Activated CD4-positive, alpha-beta T cell treated with anti-CD3 and anti-CD28 coated beads, Interleukin-2, Interleukin-6, amounts not matched to agents 100 ng/mL and 50 ng/mL, durations not matched to agents 16 hours and 8 hours (primary cell): Measurements from ENCODE around the gene ZNF593OS.

Source experiments
- DNase-seq: peaks from one replicate; pipeline ENCODE4 v3.0.0-alpha.2; 2020

The ZNF593OS gene

DNA sequence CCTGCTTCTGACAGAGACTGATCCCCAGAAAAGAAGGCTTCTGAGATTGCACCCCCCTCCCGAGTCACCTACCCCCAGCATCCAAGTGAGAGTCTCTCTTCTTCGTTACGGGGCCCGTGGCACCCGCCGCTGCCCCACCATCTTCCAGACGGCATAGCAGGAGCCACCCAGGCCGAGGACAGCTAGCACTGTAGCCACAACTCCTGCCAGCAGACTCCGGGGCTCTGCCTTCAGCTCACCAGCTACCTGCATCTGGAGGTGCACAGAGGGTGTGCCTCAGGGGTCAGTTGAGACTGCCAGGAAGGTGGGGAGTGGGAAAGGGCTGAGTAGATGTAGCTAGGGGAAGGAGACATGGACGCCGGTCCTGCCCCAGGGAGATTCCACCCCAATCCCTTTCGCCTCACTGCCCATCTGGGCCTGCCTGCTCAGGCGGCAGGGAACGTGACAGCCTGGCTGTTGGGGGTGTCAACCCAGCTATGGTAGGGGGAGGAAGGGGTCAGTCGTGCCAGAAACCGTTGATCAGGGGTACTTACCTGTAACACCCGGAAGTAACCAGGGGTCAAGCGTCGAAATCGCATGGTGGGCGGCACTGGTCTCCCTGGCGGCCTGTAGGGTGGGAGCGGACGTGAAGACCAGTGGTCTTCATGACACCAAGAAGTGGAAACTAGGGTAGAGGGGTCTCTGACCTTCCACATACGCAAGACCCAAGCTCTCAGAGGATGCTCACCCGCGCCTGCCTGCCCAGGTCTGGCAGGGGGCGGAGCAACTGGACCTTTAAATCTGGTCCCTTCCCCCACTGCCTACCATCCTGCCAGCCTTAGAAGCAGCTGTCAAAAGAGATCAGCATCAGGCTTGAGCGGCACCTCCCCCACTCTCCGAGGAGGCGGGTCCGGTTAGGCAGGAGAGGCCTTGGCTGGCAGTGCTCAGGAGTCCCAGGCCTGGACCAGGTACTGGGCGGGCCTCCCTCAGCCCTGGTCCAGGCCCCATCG, at the start of gene ZNF593OS:
Gene ZNF593OS (minus strand): TSS at position 749 of the 989 bp plus-strand sequence. CDS start 171 bp downstream, at position 578.
- DNase-seq, result no peak

DNA sequence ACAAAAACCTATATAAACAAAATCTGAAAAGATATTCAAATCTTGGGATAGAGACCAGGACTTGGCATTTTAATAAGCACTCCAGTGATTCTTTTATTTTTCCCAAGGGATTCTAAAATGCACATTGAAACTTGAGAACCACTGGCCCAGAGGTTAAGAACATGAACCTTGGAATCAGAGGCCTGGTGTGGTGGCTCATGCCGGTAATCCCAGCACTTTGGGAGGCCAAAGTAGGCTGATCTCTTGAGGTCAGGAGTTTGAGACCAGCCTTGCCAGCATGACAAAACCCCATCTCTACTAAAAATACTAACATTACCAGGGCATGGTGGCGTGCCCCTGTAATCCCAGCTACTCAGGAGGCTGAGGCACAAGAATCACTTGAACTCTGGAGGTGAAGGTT, 49.5 kb upstream of the ZNF593OS start:
- DNase-seq, result no peak

DNA sequence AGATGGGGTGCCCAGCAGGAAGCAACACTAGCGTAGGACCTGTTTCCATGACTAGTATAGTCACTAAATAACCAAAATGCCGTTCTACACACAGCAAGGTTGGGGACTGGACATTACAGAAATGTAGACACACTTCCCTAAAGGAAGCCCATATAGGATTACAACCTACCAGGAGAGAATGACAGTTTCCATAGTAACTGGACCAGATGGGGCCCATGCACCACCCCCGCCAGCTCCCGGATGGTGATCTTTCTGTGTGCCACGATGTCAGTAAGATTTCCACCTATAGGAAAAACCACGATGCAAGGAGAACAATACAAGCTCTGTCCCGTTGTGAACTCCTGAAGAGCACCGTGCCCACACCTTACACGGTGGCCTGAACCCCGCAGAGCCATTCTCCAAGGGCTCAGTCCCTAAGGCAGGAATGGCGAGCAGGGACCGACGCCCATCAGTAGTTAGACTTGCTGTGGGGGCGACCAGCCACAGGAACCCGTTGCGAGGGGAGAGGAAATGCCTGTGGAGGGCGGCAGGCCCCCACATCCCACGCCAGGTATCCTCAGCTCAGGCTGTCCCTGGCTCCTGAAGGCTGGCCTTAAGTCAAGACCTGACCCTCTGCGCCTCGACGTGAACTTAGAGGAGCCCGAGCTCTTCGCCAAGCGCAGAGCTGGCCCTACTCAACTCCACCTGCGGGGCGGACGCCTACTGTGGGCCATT, 48.7 kb upstream of the ZNF593OS start:
- no peak for DNase-seq

DNA sequence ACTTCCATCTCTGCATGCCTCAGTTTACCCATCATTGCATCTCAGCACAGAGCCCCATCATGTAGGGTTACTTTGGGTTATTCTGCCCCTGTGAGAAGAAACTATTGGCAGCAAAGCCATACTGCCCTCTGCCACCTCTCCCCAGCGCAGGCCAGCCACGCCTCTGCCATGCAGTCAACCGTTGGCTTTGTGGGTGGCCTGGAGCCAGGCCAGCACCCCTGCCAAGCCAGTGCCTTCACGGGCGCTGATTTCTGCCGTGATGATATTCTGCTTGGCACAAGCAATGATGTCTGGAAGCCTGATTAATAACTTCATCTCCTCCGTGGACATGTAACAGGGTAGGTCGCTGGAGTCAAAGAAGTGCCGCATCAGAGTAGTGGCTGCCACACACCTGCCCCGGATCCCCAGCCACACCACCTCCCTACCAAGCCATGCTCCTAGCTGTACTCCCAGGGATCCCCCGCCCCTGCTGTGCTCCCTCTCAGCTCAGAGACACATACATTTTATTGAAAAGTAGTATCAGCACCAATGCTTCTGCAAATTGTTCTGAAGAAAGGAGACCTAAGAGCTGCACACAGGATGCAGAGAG, 47.4 kb upstream of the ZNF593OS start:
- DNase-seq, result no peak

DNA sequence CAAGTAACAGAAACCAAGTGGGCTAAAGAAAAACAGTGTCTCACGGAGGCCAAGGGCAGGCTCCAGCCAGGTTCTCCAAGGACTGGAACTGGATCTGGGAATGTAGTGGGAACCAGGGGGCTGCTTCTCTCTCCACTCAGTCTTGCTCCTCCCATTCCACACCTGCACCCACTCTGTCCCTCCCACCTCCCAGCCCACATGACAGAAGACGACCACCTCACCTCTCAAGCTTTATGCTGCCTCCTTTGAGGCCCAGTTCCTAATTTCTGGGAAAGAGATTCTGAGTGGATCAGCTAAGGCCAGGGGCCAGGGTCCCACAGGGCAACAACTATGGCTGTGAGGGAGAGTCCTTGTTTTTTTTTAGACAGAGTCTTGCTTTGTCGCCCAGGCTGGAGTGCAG, 43.6 kb upstream of the ZNF593OS start:
- no peak for DNase-seq

DNA sequence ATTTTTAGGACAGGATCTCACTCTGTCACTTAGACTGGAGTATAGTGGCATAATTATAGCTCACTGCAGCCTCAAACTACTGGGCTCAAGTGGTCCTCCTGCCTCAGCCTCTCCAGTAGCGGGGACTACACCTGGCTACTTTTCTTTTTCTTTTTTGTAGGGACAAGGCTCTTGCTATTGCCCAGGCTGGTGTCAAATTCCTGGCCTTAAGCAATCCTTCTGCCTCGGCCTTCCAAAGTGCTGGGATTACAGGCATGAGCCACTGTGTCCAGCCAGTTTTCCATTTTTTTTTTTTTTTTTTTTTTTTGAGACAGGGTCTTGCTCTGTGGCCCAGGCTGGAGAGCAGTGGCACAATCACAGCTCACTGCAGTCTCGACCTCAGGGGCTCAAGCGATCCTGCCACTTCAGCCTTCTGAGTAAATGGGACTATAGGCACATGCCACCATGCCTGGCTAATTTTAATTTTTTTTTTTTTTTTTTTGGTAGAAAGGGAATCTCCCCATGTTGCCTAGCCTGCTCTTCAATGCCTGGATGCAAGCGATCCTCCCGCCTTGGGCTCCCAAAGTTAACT, 41.8 kb upstream of the ZNF593OS start:
- no peak for DNase-seq

DNA sequence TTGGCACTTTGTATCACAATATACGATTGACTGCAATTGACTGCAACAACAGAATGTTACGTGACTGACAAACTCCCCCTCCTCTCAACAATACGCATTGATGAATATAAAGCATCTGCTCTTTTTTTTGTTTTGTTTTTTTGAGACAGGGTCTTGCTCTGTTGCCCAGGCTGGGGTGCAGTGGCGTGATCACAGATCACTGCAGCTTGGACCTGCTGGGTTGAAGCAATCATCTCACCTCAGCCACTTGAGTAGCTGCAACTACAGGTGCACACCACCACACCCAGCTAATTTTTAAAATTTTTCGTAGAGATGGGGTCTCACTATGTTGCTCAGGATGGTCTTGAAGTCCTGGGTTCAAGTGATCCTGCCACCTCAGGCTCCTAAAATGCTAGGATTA, 41.1 kb upstream of the ZNF593OS start:
- DNase-seq, result no peak

DNA sequence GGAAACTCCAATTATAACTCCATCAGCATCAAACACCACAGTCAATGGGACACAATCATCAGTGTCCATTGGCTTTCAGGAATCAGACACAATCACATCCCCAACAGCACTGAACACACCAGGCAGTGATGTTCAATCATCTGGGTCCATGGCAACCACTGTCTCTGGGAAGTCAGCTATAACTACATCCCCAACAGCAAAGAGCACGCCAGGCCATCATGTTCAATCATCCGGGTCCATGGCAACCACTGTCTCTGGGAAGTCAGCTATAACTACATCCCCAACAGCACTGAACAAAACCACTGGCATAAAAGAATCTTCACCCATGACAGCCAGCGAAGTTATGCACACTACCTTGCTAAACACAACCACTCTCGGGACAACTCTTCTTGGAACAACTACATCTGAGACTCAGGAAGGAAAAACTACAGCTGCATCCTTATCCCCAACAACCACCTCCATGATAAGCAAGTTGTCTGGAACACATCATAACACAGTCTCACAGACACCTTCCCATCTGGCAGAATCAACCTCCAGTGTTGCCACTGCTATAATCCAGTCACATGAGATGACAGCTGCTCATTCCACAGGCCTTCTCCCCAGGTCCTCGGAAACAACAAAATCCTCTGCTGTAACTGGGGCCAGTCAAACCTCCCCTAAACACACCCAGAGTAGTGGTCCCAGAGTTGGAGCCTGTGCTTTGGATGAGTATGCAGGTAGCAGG, 38.7 kb upstream of the ZNF593OS start:
- DNase-seq, result no peak

DNA sequence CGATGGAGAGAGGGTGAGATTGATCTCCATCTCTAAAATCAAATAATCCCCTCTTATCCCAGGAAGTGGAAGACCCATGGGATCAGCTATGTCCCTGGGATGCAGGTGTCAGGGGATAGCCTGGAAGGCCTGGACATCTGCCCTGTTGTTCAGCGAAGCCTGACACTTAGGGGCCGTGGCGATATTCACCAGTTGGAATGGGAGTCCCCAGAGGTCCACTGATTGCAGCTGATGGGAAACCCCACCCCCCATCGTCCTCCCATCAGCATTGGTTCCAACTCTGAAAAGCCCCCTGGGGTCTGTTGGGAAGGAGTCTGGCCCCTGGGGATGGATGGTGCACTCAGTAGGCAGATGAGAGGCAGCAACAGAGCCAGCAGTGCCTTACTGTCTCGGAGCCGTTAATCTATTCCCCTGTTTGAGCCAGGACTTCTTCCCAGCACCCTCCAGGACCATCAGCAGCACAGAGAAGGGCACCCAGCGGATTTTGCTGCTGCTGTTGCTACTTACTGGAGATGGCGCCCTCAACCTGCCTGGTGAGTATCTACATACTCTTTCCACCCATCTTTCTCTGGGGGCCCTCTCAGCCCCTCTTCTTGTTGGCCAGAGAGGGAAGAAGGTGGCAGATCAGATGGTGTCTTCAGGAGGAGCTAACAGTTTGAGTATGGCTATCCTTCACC, 32.1 kb upstream of the ZNF593OS start:
- no peak for DNase-seq

DNA sequence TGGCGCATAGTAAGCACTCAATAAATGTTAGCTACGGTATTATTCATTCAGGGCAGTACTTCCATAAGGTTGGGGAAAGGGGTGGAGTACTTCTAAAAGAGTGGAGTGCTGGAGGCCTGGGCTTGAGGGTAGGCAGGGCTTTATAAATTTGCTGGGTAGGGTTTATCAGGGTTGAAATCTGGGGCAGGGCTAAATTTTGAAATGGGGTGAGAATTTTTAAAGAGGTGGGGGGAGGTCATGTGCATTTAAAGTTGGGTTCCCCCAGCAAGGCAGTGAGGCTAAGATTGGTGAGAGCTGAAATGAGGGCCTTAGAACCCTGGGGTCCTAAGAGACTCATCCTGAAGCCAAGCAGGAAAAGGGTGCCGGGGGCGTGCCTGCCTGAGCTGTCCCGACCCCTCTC, 28.8 kb upstream of the ZNF593OS start:
- DNase-seq, result no peak

DNA sequence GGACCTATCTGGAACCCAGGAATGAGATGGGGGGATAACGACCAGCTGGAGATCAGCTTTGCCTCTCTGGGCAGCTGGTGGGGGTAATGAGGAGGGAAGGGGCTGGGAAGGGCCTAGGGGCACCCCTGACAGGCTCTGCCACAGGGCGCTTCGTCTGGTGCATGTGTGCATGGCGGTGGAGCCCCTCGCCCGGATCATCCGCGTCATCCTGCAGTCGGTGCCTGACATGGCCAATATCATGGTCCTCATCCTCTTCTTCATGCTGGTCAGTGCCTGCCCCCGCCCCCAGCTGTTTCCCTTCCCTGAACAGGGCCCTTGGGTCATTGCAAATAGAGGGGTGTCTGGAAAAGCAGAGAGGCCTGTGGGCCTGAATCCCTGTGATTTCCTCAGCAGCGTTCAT, 26.2 kb upstream of the ZNF593OS start:
- DNase-seq, result no peak

DNA sequence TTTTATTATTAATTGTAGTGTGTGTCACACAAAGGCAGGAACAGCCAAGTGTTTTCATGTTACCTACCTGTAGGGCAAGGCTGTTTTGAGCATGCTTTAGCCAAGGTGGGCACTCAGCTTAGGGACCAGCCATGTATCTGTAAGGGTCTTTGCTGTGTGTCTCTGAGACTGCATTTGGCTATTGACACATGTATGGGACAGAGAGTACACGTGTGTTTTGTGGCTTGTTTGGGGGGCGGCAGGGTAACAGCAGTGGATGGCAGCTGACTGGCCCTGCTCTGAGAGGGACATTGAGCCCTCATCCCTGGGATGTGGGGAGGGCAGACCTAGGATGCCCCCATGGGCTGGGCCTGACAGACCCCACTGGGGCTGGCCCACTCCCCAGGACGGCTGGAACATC, 25.7 kb upstream of the ZNF593OS start:
- no peak for DNase-seq

DNA sequence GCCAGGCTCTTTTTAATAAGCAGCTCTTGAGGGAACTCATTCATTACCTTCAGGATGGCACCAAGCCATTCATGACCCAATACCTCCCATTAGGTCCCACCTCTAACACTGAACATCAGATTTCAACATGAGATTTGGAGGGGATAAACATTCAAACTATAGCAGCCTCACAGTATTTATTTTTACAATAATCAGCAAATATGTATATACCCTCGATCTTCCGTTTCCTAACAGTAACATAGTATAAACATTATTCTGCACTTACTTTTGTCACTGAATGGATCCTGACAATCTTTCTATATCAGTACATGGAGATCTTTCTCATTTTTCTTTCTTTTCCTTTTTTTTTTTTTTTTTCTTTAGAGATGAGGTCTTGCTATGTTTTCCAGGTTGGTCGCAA, 24.2 kb upstream of the ZNF593OS start:
- no peak for DNase-seq

DNA sequence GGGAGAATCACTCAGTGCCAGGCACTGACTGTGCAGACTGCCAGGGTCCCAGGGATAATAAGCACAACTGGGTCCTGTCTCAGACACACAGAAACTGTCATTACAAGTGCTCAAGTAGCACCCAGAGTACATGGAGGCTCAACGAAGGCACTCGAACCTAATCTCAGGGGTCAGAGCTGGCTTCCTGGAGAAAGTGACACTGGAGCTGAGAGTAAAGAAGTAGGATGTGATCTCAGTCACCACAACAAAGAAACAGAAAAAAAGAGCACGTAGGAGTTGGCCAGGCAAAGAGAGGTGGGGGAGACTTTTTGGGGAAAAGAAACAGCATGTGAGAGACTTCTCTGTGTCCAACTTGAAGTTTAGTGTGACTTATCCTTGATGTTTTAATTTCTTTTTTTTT, 20.1 kb upstream of the ZNF593OS start:
- DNase-seq, result no peak

DNA sequence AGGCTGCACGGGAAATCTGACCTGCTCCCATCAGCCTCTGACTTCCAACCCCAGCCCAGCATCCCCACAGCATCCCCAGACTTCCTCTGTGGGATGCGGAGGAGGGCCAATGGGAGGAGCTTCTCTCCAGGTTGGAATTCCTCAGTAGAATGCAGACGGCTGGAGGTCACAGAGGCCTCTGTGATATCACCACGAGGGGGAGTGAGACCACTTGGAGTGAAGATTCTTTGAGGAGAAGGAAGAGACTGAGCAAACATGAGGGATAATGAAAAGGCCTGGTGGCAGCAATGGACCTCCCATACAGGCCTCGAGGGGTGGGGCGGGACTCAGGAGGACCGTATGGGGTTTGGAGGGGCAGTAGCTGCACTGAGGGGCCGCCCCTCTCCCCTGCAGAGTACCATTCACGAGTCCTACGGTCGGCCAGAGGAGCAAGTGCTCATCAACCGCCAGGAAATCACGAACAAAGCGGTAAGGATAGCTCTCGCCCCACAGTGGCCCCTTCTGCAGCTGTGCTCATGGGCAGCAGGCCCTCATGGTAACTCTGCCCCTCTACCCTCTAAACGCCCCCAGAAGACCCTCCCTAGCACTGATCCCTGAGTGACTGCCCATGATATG, 18.8 kb upstream of the ZNF593OS start, which contains the start of gene CATSPER4:
Gene CATSPER4 (plus strand): TSS at position 230 of the 615 bp plus-strand sequence. CDS start 26 bp downstream, at position 256.
- DNase-seq, result no peak

DNA sequence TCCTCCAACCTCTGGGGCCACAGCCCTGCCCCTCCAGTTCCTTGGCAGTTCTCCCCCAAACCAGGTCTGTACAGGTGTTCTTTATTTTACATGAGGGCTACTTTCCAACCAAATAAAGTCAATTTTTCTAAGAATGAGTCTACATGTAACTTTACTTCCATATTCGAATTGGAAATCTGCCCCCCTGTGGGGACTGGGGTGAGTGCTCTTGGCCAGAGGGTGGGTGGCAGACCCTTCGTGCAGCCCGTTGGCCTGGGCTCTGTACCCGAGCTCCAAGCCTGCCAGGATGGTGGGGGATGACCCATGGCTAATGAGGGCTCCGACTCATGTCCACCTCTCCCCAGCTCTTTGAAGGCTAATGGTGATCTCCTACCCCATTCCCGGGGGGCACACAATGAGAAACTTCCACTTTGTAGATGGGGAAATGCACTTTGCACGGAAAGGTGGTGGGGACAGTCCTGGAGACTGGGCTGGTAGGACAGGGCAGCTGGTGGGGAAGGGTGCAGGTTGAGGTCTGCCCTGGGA, 18.2 kb upstream of the ZNF593OS start:
- DNase-seq, result no peak

DNA sequence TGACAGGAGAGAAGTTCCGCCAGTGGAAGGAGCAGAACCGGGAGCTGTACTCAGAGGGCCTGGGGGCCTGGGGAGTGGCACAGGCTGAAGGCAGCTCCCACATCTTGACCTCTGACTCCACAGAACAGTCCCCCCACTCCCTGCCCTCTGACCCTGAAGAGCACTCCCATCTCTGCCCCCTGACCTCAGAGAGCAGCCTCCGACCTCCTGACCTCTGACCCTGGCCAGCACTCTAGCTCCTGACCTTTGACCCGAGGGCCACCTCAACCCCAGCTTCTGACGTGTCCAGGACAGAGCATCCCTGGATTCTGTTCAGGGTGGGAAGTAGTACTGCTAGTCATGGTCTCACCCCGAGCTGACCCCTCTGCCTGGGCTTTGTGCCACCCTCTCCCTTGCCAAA, 17.7 kb upstream of the ZNF593OS start:
- DNase-seq, result no peak

DNA sequence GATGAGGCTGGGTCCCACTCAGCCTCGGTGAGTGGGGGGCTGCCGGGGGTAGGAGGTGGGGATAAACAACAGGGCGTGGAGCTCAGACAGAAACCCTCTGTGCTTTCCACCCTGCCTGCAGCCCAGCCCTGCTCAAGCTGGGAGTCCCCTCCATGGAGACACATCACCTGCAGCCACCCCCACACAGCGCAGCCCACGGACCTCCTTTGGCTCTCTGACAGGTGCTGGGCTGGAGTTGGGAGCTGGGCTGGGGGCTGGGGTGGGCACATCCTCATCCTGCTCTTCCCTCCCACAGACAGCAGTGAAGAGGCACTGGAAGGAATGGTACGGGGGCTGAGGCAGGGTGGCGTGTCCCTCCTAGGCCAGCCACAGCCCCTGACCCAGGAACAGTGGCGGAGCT, 16.8 kb upstream of the ZNF593OS start:
- DNase-seq, result no peak

DNA sequence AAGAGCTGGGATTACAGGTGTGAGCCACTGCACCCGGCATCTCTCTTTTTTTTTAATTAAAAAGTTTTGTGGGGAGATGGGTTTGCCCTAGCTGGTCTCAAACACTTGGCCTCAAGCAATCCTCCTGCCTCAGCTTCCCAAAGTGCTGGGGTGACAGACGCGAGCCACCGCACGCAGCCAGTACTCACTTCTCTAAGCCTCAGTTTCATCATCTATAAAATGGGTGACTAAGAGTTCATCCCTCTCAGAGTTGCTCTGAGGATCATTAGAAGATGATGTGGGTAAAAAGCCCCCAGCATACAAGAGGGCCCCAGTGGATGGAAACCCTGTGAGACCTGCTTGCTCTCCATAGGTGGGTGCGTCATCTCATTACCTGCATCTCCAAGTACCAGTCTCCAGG, 16.2 kb upstream of the ZNF593OS start:
- no peak for DNase-seq

DNA sequence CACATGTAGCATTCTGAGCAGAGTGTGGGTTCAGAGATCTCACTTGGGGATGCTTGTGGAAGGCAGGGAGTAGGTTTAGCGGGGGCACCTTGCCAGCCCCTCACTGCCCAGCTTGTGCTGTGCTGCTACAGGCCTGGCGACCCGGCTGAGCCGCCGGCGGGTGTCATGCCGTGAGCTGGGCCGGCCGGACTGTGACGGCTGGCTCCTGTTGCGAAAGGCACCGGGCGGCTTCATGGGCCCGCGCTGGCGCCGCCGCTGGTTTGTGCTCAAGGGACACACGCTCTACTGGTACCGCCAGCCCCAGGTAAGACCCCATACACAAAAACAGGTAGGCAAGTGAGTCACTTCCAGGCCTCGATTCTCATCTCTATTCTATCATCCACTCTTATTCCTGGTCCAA, 13.3 kb upstream of the ZNF593OS start:
- no peak for DNase-seq

DNA sequence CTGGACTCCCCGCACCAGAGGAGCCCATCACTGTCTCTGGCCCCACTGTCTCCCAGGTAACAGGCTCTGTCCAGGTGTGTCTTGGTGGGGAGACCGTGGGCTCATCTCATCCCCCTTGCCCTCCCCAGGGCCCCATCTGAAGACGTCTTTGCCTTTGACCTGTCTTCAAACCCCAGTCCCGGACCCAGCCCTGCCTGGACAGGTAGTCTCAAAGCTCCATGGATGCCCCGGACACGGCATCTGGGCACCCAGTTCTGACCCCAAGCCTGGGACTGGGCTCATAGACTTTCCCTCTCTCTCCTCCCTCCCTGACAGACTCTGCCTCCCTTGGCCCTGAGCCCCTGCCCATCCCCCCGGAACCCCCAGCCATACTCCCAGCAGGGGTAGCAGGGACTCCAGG, 12.5 kb upstream of the ZNF593OS start:
- DNase-seq, result no peak
